Neural cell (in vitro differentiated cells): ENCODE results near the gene ERICH4.

Experiments used
- EP300 ChIP-seq: fragments of 450-650 bp; conservative IDR thresholded peaks from 2 replicates; pipeline ENCODE4 v1.6.1; 2014; ENCODE audit warnings: antibody characterized with exemption, mild to moderate bottlenecking, moderate library complexity; ENCODE audit not compliant: poor library complexity, severe bottlenecking
- EZH2 ChIP-seq: fragments of 200-600, 300-800 bp; shearing (Covaris generic), sonication (generic); IDR thresholded peaks from 2 replicates; pipeline ENCODE4 v1.6.1; 2014; ENCODE audit warnings: antibody characterized with exemption, low read length, borderline replicate concordance, mild to moderate bottlenecking; ENCODE audit not compliant: insufficient read depth, poor library complexity, severe bottlenecking
- MXI1 ChIP-seq: fragments of 450-650 bp; conservative IDR thresholded peaks from 2 replicates; pipeline ENCODE4 v1.6.1; 2014; ENCODE audit warnings: antibody characterized with exemption, mild to moderate bottlenecking; ENCODE audit not compliant: poor library complexity, severe bottlenecking
- POLR2AphosphoS5 ChIP-seq: IDR thresholded peaks from 2 replicates; pipeline ENCODE4 v1.6.1; 2012
- RAD21 ChIP-seq: fragments of 450-650 bp; conservative IDR thresholded peaks from 2 replicates; pipeline ENCODE4 v1.6.1; 2014; ENCODE audit warnings: antibody characterized with exemption, mild to moderate bottlenecking, moderate library complexity
- REST ChIP-seq: IDR thresholded peaks from 2 replicates; pipeline ENCODE4 v1.6.1; 2012; ENCODE audit warnings: borderline replicate concordance
- SMC3 ChIP-seq: fragments of 450-650 bp; conservative IDR thresholded peaks from 2 replicates; pipeline ENCODE4 v1.6.1; 2014; ENCODE audit warnings: antibody characterized with exemption, mild to moderate bottlenecking, moderate library complexity; ENCODE audit not compliant: poor library complexity
- TAF1 ChIP-seq: IDR thresholded peaks from 2 replicates; pipeline ENCODE4 v1.6.1; 2012; ENCODE audit warnings: low read depth
- TF ChIP-seq, protein P1 (sequence below): fragments of 450-650 bp; IDR thresholded peaks from 2 replicates; pipeline ENCODE4 v1.5.1; 2014; ENCODE audit warnings: antibody characterized with exemption, mild to moderate bottlenecking, moderate library complexity; ENCODE audit not compliant: poor library complexity, severe bottlenecking

GRCh38 chr19:41425174-41426115 lies 17.5 kb upstream of the ERICH4 start:
- TF ChIP-seq, protein P1, sequence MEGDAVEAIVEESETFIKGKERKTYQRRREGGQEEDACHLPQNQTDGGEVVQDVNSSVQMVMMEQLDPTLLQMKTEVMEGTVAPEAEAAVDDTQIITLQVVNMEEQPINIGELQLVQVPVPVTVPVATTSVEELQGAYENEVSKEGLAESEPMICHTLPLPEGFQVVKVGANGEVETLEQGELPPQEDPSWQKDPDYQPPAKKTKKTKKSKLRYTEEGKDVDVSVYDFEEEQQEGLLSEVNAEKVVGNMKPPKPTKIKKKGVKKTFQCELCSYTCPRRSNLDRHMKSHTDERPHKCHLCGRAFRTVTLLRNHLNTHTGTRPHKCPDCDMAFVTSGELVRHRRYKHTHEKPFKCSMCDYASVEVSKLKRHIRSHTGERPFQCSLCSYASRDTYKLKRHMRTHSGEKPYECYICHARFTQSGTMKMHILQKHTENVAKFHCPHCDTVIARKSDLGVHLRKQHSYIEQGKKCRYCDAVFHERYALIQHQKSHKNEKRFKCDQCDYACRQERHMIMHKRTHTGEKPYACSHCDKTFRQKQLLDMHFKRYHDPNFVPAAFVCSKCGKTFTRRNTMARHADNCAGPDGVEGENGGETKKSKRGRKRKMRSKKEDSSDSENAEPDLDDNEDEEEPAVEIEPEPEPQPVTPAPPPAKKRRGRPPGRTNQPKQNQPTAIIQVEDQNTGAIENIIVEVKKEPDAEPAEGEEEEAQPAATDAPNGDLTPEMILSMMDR: no peak
- TF ChIP-seq EZH2: no peak
- TF ChIP-seq POLR2AphosphoS5: no peak
- TF ChIP-seq MXI1: no peak
- TF ChIP-seq EP300: no peak
- no peak for TF ChIP-seq REST
- no peak for TF ChIP-seq TAF1
- TF ChIP-seq SMC3: no peak
- TF ChIP-seq RAD21: no peak
